ENCODE measurements around the gene AASDHPPT. TPM values are rescaled to one million over a fixed set of nuclear protein-coding genes. Genes with fewer than 3 reads are reported as not detected.

AASDHPPT gene
- total RNA-seq, 1 donor from 2014 or later = 64.1 TPM

GRCh38 chr11:106061249-106061784, 16.1 kb upstream of the AASDHPPT start:
- no peak overlapping the region for H3K27ac Mint-ChIP-seq (ENCODE audit: unreplicated experiment)

GRCh38 chr11:106061954-106062949, 15.2 kb upstream of the AASDHPPT start:
- Mint-ChIP-seq H3K27me3 (ENCODE audit: low read depth) (no peaks in the 10 kb centered on the region), H3K9me3 (peaks cover 5% of the 10 kb centered on the region), H3K27ac (ENCODE audit: unreplicated experiment) (no peak overlapping the region), H3K4me1 (peaks cover 12% of the 10 kb centered on the region), H3K4me3 (no peak overlapping the region), H3K36me3 (ENCODE audit: low read depth) (peaks cover 2% of the 10 kb centered on the region)
- TF ChIP-seq CTCF (conservative IDR thresholded peaks at IDR 0.05) = no peak
- no peak for DNase-seq (ENCODE audit: low read depth, low spot score)

More at GRCh38 chr11:106061249-106061784, 16.1 kb upstream of the AASDHPPT start:
- no peaks in the 10 kb centered on the region for H3K27me3 Mint-ChIP-seq (ENCODE audit: low read depth)
- no peak for TF ChIP-seq CTCF (conservative IDR thresholded peaks at IDR 0.05)
- H3K4me3 Mint-ChIP-seq = no peak overlapping the region
- peaks cover 5% of the 10 kb centered on the region for H3K9me3 Mint-ChIP-seq
- H3K36me3 Mint-ChIP-seq (ENCODE audit: low read depth) = peaks cover 2% of the 10 kb centered on the region
- peaks cover 12% of the 10 kb centered on the region for H3K4me1 Mint-ChIP-seq
- no peak for DNase-seq (ENCODE audit: low read depth, low spot score)

- H3K4me3 Mint-ChIP-seq = no peak overlapping the region
- no peak overlapping the region for H3K27ac Mint-ChIP-seq (ENCODE audit: unreplicated experiment)
- no peak for DNase-seq (ENCODE audit: low read depth, low spot score)
- TF ChIP-seq CTCF (conservative IDR thresholded peaks at IDR 0.05) = no peak
- no peaks in the 10 kb centered on the region for H3K36me3 Mint-ChIP-seq (ENCODE audit: low read depth)
- H3K4me1 Mint-ChIP-seq = peaks cover 12% of the 10 kb centered on the region
- H3K9me3 Mint-ChIP-seq = peaks cover 3% of the 10 kb centered on the region
- no peaks in the 10 kb centered on the region for H3K27me3 Mint-ChIP-seq (ENCODE audit: low read depth)
Observed at GRCh38 chr11:106063009-106063408, 14.5 kb upstream of the AASDHPPT start.

- H3K4me1 Mint-ChIP-seq = peaks cover 3% of the 10 kb centered on the region
- DNase-seq (ENCODE audit: low read depth, low spot score) = no peak
Observed at GRCh38 chr11:106070606-106071005, 6.9 kb upstream of the AASDHPPT start.

GRCh38 chr11:106072804-106073203, 4.7 kb upstream of the AASDHPPT start:
- H3K36me3 Mint-ChIP-seq (ENCODE audit: low read depth) = no peaks in the 10 kb centered on the region
- H3K27me3 Mint-ChIP-seq (ENCODE audit: low read depth) = no peaks in the 10 kb centered on the region
- no peak overlapping the region for H3K4me3 Mint-ChIP-seq
- DNase-seq (ENCODE audit: low read depth, low spot score) = no peak
- peaks cover 3% of the 10 kb centered on the region for H3K9me3 Mint-ChIP-seq
- no peak overlapping the region for H3K27ac Mint-ChIP-seq (ENCODE audit: unreplicated experiment)
- TF ChIP-seq CTCF (conservative IDR thresholded peaks at IDR 0.05) = no peak
- H3K4me1 Mint-ChIP-seq = peaks cover 15% of the 10 kb centered on the region

More at GRCh38 chr11:106070606-106071005, 6.9 kb upstream of the AASDHPPT start:
- Mint-ChIP-seq H3K9me3 (peaks cover 3% of the 10 kb centered on the region), H3K4me3 (no peak overlapping the region), H3K36me3 (ENCODE audit: low read depth) (no peaks in the 10 kb centered on the region), H3K27ac (ENCODE audit: unreplicated experiment) (no peak overlapping the region), H3K27me3 (ENCODE audit: low read depth) (no peaks in the 10 kb centered on the region)
- TF ChIP-seq CTCF (conservative IDR thresholded peaks at IDR 0.05) = no peak
